OCI-LY1 (cell line): Measurements from ENCODE around the gene SLC28A1.
"Not testable (repeated sequence)": the region's sequence is repeated elsewhere in the genome, so short reads cannot be mapped to it uniquely, and the experiment has no call there.

Experiments used
- EZH2 ChIP-seq: fragments of 200-600 bp; sonication (generic), shearing (Covaris generic); IDR thresholded peaks from 2 replicates; pipeline ENCODE4 v1.8.0; 2017; ENCODE audit warnings: borderline replicate concordance, mixed run types, mild to moderate bottlenecking, antibody characterized with exemption, low read length, moderate library complexity, mixed read lengths
- TF ChIP-seq, protein P1 (sequence below): fragments of 200-600 bp; sonication (generic), shearing (Covaris generic); IDR thresholded peaks from 2 replicates; pipeline ENCODE4 v1.5.1; 2017; ENCODE audit warnings: mild to moderate bottlenecking, antibody characterized with exemption, low read length, moderate library complexity, mixed read lengths

DNA sequence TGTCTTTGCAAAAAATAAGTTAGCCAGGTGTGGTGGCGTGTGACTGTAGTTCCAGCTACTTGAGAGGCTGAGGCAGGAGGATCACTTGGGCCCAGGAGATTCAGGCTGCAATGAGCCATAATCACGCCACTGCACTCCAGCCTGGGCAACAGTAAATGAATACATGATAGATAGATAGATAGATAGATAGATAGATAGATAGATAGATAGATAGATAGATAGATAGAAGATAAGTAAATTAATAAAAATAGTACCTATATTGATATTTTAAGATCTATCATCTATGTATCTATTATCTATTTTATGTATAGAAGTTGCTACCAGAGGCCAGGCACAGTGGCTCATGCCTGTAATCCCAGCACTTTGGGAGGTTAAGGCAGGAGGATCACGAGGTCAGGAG is 6.8 kb upstream of the SLC28A1 start:
- TF ChIP-seq, protein P1, sequence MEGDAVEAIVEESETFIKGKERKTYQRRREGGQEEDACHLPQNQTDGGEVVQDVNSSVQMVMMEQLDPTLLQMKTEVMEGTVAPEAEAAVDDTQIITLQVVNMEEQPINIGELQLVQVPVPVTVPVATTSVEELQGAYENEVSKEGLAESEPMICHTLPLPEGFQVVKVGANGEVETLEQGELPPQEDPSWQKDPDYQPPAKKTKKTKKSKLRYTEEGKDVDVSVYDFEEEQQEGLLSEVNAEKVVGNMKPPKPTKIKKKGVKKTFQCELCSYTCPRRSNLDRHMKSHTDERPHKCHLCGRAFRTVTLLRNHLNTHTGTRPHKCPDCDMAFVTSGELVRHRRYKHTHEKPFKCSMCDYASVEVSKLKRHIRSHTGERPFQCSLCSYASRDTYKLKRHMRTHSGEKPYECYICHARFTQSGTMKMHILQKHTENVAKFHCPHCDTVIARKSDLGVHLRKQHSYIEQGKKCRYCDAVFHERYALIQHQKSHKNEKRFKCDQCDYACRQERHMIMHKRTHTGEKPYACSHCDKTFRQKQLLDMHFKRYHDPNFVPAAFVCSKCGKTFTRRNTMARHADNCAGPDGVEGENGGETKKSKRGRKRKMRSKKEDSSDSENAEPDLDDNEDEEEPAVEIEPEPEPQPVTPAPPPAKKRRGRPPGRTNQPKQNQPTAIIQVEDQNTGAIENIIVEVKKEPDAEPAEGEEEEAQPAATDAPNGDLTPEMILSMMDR: not testable (repeated sequence)
- not testable (repeated sequence) for TF ChIP-seq EZH2
